ENCODE measurements around the gene CD302. TPM values are rescaled to one million over a fixed set of nuclear protein-coding genes. Genes with fewer than 3 reads are reported as not detected.

CD302 gene
- total and polyA plus RNA-seq, 10 of the 15 experiments (the other 5 are each of a cell fraction or from before 2014, with no cell fraction given), result 0.48 to 4.0 (median 2.1) TPM

DNA sequence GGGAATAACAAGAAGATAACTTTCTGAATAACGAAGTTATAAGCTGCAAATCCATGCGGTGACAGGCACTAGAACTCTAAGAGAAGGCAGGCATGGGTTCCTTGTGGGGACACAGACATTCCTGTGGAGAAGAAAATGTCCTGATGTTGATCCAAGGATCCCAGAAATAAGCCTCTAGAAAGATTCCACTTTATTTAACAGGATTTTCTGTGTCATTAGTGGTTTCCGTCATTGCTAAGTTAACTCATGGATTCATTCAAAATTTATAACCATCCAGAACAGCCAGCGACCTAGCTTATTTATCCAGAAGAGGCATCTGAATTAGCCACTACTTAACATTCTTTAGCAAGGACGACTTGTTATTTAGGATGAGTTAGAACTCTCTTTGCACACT lies 10.0 kb upstream of the CD302 start:
- SMC1A ChIA-PET (ENCODE audit: uncharacterized antibody, unreplicated experiment), result interaction anchor here (0.6 to 2.5 kb wide), 9 partner anchors 9 to 1346 kb away, joined by 3 to 16 read pairs (median 4); no protein-coding TSS in a partner anchor
- CTCF ChIA-PET, result interaction anchor here (0.9 to 4.4 kb wide), 12 partner anchors 13 to 675 kb away, joined by 3 to 29 read pairs (median 4); no protein-coding TSS in a partner anchor
- POLR2A ChIA-PET, result no interaction called here
- FAIRE-seq, result no peak
- Histone ChIP-seq H3K9ac (ENCODE audit: control insufficient read depth, insufficient read depth, low read length) (no peak overlapping the region), H3K4me2 (ENCODE audit: control insufficient read depth, insufficient read depth) (no peak overlapping the region), H3K4me3 (no peak overlapping the region), H3K79me2 (ENCODE audit: control insufficient read depth, insufficient read depth, low read length) (no peaks in the 10 kb centered on the region), H3K27ac (ENCODE audit: control insufficient read depth, insufficient read depth) (no peak overlapping the region), H4K20me1 (ENCODE audit: control insufficient read depth, insufficient read depth) (no peaks in the 10 kb centered on the region), H3K27me3 (replicated peaks in 1 of 2; ENCODE audit: control insufficient read depth in 2 of 2, insufficient read depth in 2 of 2, low read length in 1 of 2) (no peaks in the 10 kb centered on the region), H3K36me3 (ENCODE audit: control insufficient read depth in 2 of 2, insufficient read depth in 2 of 2, low read length in 1 of 2) (peaks cover 0 to 18% of the 10 kb centered on the region in 2 experiments; a peak in 1 of 4 replicates), H2AFZ (ENCODE audit: control insufficient read depth, low read depth, low read length) (no peak overlapping the region), H3K9me3 (replicated peaks; ENCODE audit: control insufficient read depth, insufficient read depth, low read length) (no peaks in the 10 kb centered on the region), H3K4me1 (ENCODE audit: control insufficient read depth, insufficient read depth, low read length) (no peaks in the 10 kb centered on the region)
- ATAC-seq, result no peak
- TF ChIP-seq, protein P1, sequence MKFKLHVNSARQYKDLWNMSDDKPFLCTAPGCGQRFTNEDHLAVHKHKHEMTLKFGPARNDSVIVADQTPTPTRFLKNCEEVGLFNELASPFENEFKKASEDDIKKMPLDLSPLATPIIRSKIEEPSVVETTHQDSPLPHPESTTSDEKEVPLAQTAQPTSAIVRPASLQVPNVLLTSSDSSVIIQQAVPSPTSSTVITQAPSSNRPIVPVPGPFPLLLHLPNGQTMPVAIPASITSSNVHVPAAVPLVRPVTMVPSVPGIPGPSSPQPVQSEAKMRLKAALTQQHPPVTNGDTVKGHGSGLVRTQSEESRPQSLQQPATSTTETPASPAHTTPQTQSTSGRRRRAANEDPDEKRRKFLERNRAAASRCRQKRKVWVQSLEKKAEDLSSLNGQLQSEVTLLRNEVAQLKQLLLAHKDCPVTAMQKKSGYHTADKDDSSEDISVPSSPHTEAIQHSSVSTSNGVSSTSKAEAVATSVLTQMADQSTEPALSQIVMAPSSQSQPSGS (IDR thresholded peaks at IDR 0.05; ENCODE audit: low read length), result no peak
- no peak for TF ChIP-seq ZNF622 (IDR thresholded peaks at IDR 0.05)
- TF ChIP-seq, protein P2, sequence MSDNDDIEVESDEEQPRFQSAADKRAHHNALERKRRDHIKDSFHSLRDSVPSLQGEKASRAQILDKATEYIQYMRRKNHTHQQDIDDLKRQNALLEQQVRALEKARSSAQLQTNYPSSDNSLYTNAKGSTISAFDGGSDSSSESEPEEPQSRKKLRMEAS (IDR thresholded peaks at IDR 0.05; ENCODE audit: low read depth, low read length), result no peak
- no peak for DNase-seq (ENCODE audit: low read depth, low spot score)
- RAD21 ChIA-PET (ENCODE audit: unreplicated experiment), result interaction anchor here (0.6 kb wide), 1 partner anchor 665 kb away, joined by 3 read pairs; no protein-coding TSS in a partner anchor
- intact Hi-C loops (cut with micrococcal nuclease; ENCODE audit: unreplicated experiment), result loop anchor here (10.0 kb wide), 1 partner anchor 903 kb away; no protein-coding TSS in a partner anchor
- in situ Hi-C loops (cut with MboI), result no loop called here
- over 99% methylated on average over 5 of the region's 5 CpGs for WGBS (ENCODE audit: insufficient coverage, insufficient replicate concordance, low lambda C conversion rate, missing lambda C conversion rate)
- BruUV-seq (replicated peaks), result no TSS peak
